BLaER1 treated with 17β-estradiol and CSF1 and Interleukin-3, amounts not matched to agents 10 nM and 100 nM (cell line): Measurements from ENCODE around the gene KIF16B.

Experiments used
- H3K27ac ChIP-seq, 11 experiments: shearing (Covaris generic); formaldehyde crosslinking; 2 replicates each; pipeline ENCODE4 v1.8.1; 2022
- H3K27me3 ChIP-seq, 11 experiments: shearing (Covaris generic); formaldehyde crosslinking; 2 replicates each; pipeline ENCODE4 v1.8.1; 2022
- H3K36me3 ChIP-seq, 11 experiments: shearing (Covaris generic); formaldehyde crosslinking; 2 replicates each; pipeline ENCODE4 v1.8.1; 2022
- H3K4me1 ChIP-seq, 10 experiments: shearing (Covaris generic); formaldehyde crosslinking; 2 replicates each; pipeline ENCODE4 v1.8.1; 2022
- H3K4me2 ChIP-seq, 11 experiments: shearing (Covaris generic); formaldehyde crosslinking; 2 replicates each; pipeline ENCODE4 v1.8.1; 2022
- H3K4me3 ChIP-seq, 10 experiments: shearing (Covaris generic); formaldehyde crosslinking; 2 replicates each; pipeline ENCODE4 v1.8.1; 2022
- H3K9ac ChIP-seq, 11 experiments: shearing (Covaris generic); formaldehyde crosslinking; 2 replicates each; pipeline ENCODE4 v1.8.1; 2022
- H3K9me3 ChIP-seq, 11 experiments: shearing (Covaris generic); formaldehyde crosslinking; replicated peaks in 1 of 11; 2 replicates each; pipeline ENCODE4 v1.8.1; 2022
- H4K20me1 ChIP-seq, 11 experiments: shearing (Covaris generic); formaldehyde crosslinking; 2 replicates each; pipeline ENCODE4 v1.8.1; 2022
- Cebpa-rat ChIP-seq, 11 experiments: shearing (Covaris generic); IDR thresholded peaks; 2 replicates each; pipeline ENCODE4 v1.8.1; 2022

Gene KIF16B

DNA sequence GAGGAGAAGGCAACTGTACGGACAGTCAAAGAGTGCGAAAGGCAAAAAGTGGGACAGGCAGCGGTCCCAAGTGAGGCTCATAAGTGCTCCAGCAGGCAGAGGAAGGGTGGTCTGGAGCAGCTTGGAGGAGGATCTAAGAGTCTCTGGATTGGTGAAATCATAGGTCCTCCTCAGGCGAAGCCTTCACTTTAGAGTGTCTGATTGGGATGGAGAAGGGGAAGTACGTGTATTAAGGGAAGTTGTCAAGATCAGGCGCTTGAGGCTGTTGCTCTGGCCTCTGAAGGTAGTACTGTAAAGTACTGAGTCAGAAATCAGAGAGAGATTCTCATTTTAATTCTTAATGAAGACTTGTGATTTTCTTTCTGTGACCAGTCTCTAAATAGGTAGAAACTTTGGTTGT is 185.6 kb downstream of the KIF16B start:
- Histone ChIP-seq H3K9me3 (peaks cover 0 to 5% (median 0%) of the 10 kb centered on the region in 11 experiments; a peak in 3 of 22 replicates), H3K4me1 (peaks cover 0 to 39% (median 3%) of the 10 kb centered on the region in 10 experiments; a peak in 8 of 20 replicates), H4K20me1 (no peaks in the 10 kb centered on the region), H3K27ac (no peak overlapping the region), H3K27me3 (no peaks in the 10 kb centered on the region), H3K4me2 (peak overlapping the region in 1 of 11 experiments; percentile 27; a peak in 2 of 22 replicates), H3K9ac (no peak overlapping the region), H3K36me3 (peaks cover 6 to 97% (median 52%) of the 10 kb centered on the region in 11 experiments; a peak in 18 of 22 replicates), H3K4me3 (no peak overlapping the region)
- no peak for TF ChIP-seq Cebpa-rat (IDR thresholded peaks at IDR 0.05)

DNA sequence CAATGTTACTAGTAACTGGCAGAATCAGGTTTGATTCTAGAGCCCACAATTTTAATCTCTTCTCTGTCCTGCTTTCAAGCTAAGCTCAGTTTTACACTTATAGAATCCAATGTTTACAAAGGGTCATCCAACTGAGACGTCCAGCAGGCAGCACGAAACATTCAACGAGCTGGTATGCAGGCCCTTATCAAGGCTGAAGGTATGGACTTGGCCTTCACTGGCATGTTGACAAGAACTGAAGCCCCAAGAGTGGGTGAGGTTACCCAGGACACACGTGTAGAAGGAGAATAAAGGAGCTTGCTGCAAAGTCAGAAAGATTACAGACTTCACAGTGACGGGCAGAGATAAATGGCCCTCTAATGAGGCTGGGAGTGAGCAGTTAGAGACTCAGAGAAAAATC is 187.4 kb downstream of the KIF16B start:
- Histone ChIP-seq H3K4me1 (peaks cover 0 to 21% (median 1%) of the 10 kb centered on the region in 10 experiments; a peak in 8 of 20 replicates), H3K4me2 (no peak overlapping the region), H3K27ac (no peak overlapping the region), H3K27me3 (no peaks in the 10 kb centered on the region), H3K4me3 (no peak overlapping the region), H3K9ac (no peak overlapping the region), H4K20me1 (no peaks in the 10 kb centered on the region), H3K9me3 (peaks cover 0 to 5% (median 0%) of the 10 kb centered on the region in 11 experiments; a peak in 3 of 22 replicates), H3K36me3 (peaks cover 6 to 87% (median 46%) of the 10 kb centered on the region in 11 experiments; a peak in 18 of 22 replicates)
- no peak for TF ChIP-seq Cebpa-rat (IDR thresholded peaks at IDR 0.05)

- H3K4me1 ChIP-seq: peaks cover 0 to 17% (median 0%) of the 10 kb centered on the region in 10 experiments; a peak in 6 of 20 replicates
- no peak for TF ChIP-seq Cebpa-rat (IDR thresholded peaks at IDR 0.05)
- H3K27ac ChIP-seq: no peak overlapping the region
- no peak overlapping the region for H3K4me2 ChIP-seq
- no peak overlapping the region for H3K9ac ChIP-seq
- no peaks in the 10 kb centered on the region for H4K20me1 ChIP-seq
- no peaks in the 10 kb centered on the region for H3K27me3 ChIP-seq
- H3K9me3 ChIP-seq: peaks cover 0 to 5% (median 0%) of the 10 kb centered on the region in 11 experiments; a peak in 3 of 22 replicates
- H3K4me3 ChIP-seq: no peak overlapping the region
- H3K36me3 ChIP-seq: peaks cover 6 to 86% (median 50%) of the 10 kb centered on the region in 11 experiments; a peak in 18 of 22 replicates
Measured at GRCh38 chr20:16385462-16385861, 187.8 kb downstream of the KIF16B start.

GRCh38 chr20:16381444-16381843 is 191.8 kb downstream of the KIF16B start:
- Histone ChIP-seq H3K27me3 (no peaks in the 10 kb centered on the region), H3K4me3 (no peak overlapping the region), H3K9me3 (0 out of 22 replicates have a peak, but pooled peaks cover 0 to under 1% (median 0%) of the 10 kb centered on the region in 11 experiments), H3K4me2 (no peak overlapping the region), H3K9ac (no peak overlapping the region), H3K27ac (no peak overlapping the region), H4K20me1 (no peaks in the 10 kb centered on the region), H3K4me1 (no peaks in the 10 kb centered on the region), H3K36me3 (peaks cover 21 to 92% (median 70%) of the 10 kb centered on the region in 11 experiments)
- TF ChIP-seq Cebpa-rat (IDR thresholded peaks at IDR 0.05): no peak

GRCh38 chr20:16378712-16379370 is 194.4 kb downstream of the KIF16B start:
- peaks cover 33 to 93% (median 76%) of the 10 kb centered on the region in 11 experiments for H3K36me3 ChIP-seq
- 0 out of 22 replicates have a peak, but pooled peaks cover 0 to 4% (median 0%) of the 10 kb centered on the region in 11 experiments for H3K9me3 ChIP-seq
- no peaks in the 10 kb centered on the region for H3K27me3 ChIP-seq
- H4K20me1 ChIP-seq: no peaks in the 10 kb centered on the region
- H3K9ac ChIP-seq: no peak overlapping the region
- no peak overlapping the region for H3K4me3 ChIP-seq
- no peaks in the 10 kb centered on the region for H3K4me1 ChIP-seq
- no peak overlapping the region for H3K27ac ChIP-seq
- no peak overlapping the region for H3K4me2 ChIP-seq
- no peak for TF ChIP-seq Cebpa-rat (IDR thresholded peaks at IDR 0.05)

- Histone ChIP-seq H3K4me1 (no peaks in the 10 kb centered on the region), H4K20me1 (no peaks in the 10 kb centered on the region), H3K9me3 (0 out of 22 replicates have a peak, but pooled peaks cover 0 to 4% (median 0%) of the 10 kb centered on the region in 11 experiments), H3K4me2 (no peak overlapping the region), H3K27me3 (no peaks in the 10 kb centered on the region), H3K36me3 (peaks cover 37 to 93% (median 76%) of the 10 kb centered on the region in 11 experiments), H3K4me3 (no peak overlapping the region), H3K9ac (no peak overlapping the region), H3K27ac (no peak overlapping the region)
- TF ChIP-seq Cebpa-rat (IDR thresholded peaks at IDR 0.05): no peak
Measured at GRCh38 chr20:16378122-16378521, 195.1 kb downstream of the KIF16B start.

- H3K27me3 ChIP-seq: no peaks in the 10 kb centered on the region
- H3K9me3 ChIP-seq: no peaks in the 10 kb centered on the region
- no peak overlapping the region for H3K4me3 ChIP-seq
- H3K9ac ChIP-seq: no peak overlapping the region
- no peak overlapping the region for H3K4me2 ChIP-seq
- H4K20me1 ChIP-seq: no peaks in the 10 kb centered on the region
- no peak overlapping the region for H3K27ac ChIP-seq
- TF ChIP-seq Cebpa-rat (IDR thresholded peaks at IDR 0.05): no peak
- peaks cover 46 to 98% (median 88%) of the 10 kb centered on the region in 11 experiments for H3K36me3 ChIP-seq
- H3K4me1 ChIP-seq: no peaks in the 10 kb centered on the region
Measured at GRCh38 chr20:16369441-16369840, 203.8 kb downstream of the KIF16B start.

DNA sequence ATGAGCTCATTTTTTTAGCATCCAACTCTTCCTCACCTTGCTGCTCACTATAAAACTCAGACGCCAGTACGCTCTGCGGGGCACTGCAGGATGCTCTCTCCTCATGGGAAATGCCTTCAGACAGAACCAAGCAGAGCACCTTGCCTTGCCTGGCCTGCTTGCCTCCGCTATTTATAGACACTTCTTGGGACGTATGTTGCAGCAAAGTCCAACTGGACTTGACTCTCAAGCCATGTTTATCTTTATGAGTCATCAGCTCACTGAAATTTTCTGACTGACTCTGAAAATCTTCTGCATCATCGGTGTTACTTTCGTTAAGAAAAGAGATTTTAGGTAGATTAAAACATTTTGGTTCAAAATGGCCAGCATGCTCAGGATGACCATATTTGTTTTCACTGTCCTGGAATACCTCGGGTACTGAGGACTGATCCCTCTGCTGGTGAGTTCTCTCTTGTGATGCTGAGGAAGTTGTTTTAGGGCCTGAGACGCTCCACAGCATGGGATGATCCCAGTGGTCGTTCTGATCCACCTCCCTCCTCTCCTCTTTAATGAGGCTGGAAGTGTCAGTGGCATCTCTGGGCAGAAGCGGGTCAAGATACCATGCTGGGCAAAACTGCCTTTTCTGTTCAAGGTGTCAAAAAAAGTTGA is 204.5 kb downstream of the KIF16B start:
- H3K9ac ChIP-seq: no peak overlapping the region
- no peak overlapping the region for H3K4me2 ChIP-seq
- peaks cover 39 to 98% (median 82%) of the 10 kb centered on the region in 11 experiments for H3K36me3 ChIP-seq
- no peak overlapping the region for H3K27ac ChIP-seq
- no peaks in the 10 kb centered on the region for H3K4me1 ChIP-seq
- no peak overlapping the region for H3K4me3 ChIP-seq
- H4K20me1 ChIP-seq: no peaks in the 10 kb centered on the region
- H3K9me3 ChIP-seq: no peaks in the 10 kb centered on the region
- no peak for TF ChIP-seq Cebpa-rat (IDR thresholded peaks at IDR 0.05)
- no peaks in the 10 kb centered on the region for H3K27me3 ChIP-seq

- H3K27me3 ChIP-seq: no peaks in the 10 kb centered on the region
- no peak overlapping the region for H3K4me2 ChIP-seq
- H3K4me1 ChIP-seq: no peaks in the 10 kb centered on the region
- H3K36me3 ChIP-seq: peaks cover 40 to 98% (median 79%) of the 10 kb centered on the region in 11 experiments
- no peak overlapping the region for H3K9ac ChIP-seq
- H3K27ac ChIP-seq: no peak overlapping the region
- no peak for TF ChIP-seq Cebpa-rat (IDR thresholded peaks at IDR 0.05)
- H3K9me3 ChIP-seq: no peaks in the 10 kb centered on the region
- H4K20me1 ChIP-seq: no peaks in the 10 kb centered on the region
- H3K4me3 ChIP-seq: no peak overlapping the region
Measured at GRCh38 chr20:16367948-16368560, 205.2 kb downstream of the KIF16B start.
